Neutrophil (primary cell): Measurements from ENCODE around the gene NTNG1.

Experiments
- H3K27ac ChIP-seq: fragments of 200-600 bp; sonication (generic); 2 replicates; pipeline ENCODE4 v1.5.1; 2016; ENCODE audit warnings: mild to moderate bottlenecking, moderate library complexity
- H3K27me3 ChIP-seq: fragments of 200-600 bp; sonication (generic); 2 replicates; pipeline ENCODE4 v1.6.0; 2016; ENCODE audit warnings: mild to moderate bottlenecking
- H3K36me3 ChIP-seq: fragments of 200-600 bp; sonication (generic); 2 replicates; pipeline ENCODE4 v1.5.1; 2017
- H3K4me1 ChIP-seq, 2 experiments: fragments of 200-600 bp in 1 of 2; sonication (generic) in 1 of 2; 1 replicate in 1 of 2; 2 replicates in 1 of 2; pipeline versions ENCODE4 v1.5.1 to v1.6.1; 2013 to 2016; ENCODE audit warnings: low read depth in 1 of 2, low read length in 1 of 2, mild to moderate bottlenecking in 1 of 2, moderate library complexity in 1 of 2; ENCODE audit not compliant: control insufficient read depth in 1 of 2, insufficient read depth in 1 of 2
- H3K4me3 ChIP-seq, 2 experiments: fragments of 200-600 bp in 1 of 2; sonication (generic) in 1 of 2; 1 replicate in 1 of 2; 2 replicates in 1 of 2; pipeline ENCODE4 v1.5.1; 2013 to 2016; ENCODE audit warnings: low read depth in 1 of 2, low read length in 1 of 2, mild to moderate bottlenecking in 1 of 2, moderate library complexity in 1 of 2
- H3K9me3 ChIP-seq: fragments of 200-600 bp; sonication (generic); 2 replicates; pipeline ENCODE4 v1.5.1; 2016
- CTCF ChIP-seq: fragments of 200-600 bp; sonication (generic); IDR thresholded peaks from 2 replicates; pipeline ENCODE4 v1.5.1; 2016; ENCODE audit warnings: antibody characterized with exemption

Gene NTNG1

DNA sequence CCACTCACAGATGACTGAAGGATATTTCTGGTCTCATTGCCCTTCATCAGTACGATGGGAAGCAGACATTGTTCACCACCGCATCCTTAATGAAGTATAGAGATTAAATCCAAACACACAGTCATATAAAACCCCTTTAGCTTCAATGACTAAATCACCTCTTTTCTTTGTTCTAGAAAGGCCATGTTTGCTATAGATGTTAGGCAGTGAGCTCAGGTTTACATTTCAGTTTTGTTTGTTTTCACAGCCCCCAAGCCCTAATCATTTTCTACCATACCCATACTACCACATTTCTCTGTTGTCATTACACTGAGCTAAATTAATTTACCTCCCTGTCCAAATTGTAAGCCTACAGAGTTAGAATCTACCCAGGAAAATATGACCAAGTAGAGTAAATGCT is 385.1 kb downstream of the NTNG1 start:
- H3K27me3 ChIP-seq = no peaks in the 10 kb centered on the region
- H3K27ac ChIP-seq = no peak overlapping the region
- H3K36me3 ChIP-seq = no peaks in the 10 kb centered on the region
- TF ChIP-seq CTCF = no peak
- no peaks in the 10 kb centered on the region for H3K9me3 ChIP-seq
- no peak overlapping the region for H3K4me3 ChIP-seq
- no peaks in the 10 kb centered on the region for H3K4me1 ChIP-seq

GRCh38 chr1:107526524-107527198 is 385.8 kb downstream of the NTNG1 start:
- H3K36me3 ChIP-seq = no peaks in the 10 kb centered on the region
- no peaks in the 10 kb centered on the region for H3K9me3 ChIP-seq
- no peak overlapping the region for H3K4me3 ChIP-seq
- H3K4me1 ChIP-seq = no peaks in the 10 kb centered on the region
- TF ChIP-seq CTCF = no peak
- no peak overlapping the region for H3K27ac ChIP-seq
- H3K27me3 ChIP-seq = no peaks in the 10 kb centered on the region

DNA sequence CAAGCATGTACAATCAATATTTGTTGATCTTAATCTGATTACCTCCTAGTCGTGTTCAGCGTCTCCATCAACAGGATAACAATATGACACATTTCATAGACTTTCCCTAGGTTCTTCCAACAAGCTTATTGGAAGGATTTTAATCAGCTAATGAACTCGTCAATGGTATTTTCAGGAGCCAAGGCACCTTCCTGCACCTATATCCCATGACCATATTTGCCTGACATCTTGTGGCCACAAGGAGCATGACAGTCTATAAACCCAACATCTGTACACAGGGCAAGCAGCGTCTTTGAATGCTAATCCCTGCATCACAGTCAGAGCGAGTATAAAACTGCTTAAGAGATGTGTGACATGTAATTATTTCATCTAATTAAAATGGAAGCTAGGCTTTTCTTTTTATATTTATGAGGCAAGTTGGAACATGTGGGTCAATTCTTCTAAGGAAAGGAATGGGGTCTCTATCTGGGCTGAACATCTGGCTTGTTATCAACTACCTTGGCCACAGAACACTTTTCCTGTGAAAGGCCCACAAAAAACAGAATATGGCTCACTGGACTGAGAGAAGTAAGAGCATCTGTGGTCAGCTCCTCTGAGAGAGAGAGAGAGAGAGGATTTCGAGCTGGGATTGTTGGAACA is 388.8 kb downstream of the NTNG1 start:
- Histone ChIP-seq H3K27me3 (no peaks in the 10 kb centered on the region), H3K4me1 (no peaks in the 10 kb centered on the region), H3K36me3 (no peaks in the 10 kb centered on the region), H3K9me3 (no peaks in the 10 kb centered on the region), H3K27ac (no peak overlapping the region), H3K4me3 (no peak overlapping the region)
- TF ChIP-seq CTCF = no peak

DNA sequence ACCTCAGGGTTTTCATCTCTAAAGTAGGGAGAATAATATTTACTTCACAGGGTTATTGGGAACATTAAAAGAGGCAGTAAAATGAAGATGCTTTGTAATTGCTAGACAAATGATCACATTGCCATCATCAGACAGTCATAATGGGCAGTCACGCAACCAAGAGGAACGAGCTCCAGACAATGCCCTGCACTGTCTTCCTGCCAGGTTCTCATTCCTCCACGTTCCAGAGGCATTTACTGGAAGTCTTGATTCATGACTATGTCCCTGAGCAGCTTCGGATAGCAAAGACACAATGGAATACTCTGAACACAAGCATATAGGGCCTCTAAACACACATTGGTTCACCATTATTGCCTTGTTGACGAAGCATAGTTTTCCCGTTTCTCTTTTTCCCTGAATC is 389.7 kb downstream of the NTNG1 start:
- no peaks in the 10 kb centered on the region for H3K9me3 ChIP-seq
- no peaks in the 10 kb centered on the region for H3K4me1 ChIP-seq
- H3K4me3 ChIP-seq = no peak overlapping the region
- no peaks in the 10 kb centered on the region for H3K36me3 ChIP-seq
- no peak overlapping the region for H3K27ac ChIP-seq
- no peaks in the 10 kb centered on the region for H3K27me3 ChIP-seq
- no peak for TF ChIP-seq CTCF

DNA sequence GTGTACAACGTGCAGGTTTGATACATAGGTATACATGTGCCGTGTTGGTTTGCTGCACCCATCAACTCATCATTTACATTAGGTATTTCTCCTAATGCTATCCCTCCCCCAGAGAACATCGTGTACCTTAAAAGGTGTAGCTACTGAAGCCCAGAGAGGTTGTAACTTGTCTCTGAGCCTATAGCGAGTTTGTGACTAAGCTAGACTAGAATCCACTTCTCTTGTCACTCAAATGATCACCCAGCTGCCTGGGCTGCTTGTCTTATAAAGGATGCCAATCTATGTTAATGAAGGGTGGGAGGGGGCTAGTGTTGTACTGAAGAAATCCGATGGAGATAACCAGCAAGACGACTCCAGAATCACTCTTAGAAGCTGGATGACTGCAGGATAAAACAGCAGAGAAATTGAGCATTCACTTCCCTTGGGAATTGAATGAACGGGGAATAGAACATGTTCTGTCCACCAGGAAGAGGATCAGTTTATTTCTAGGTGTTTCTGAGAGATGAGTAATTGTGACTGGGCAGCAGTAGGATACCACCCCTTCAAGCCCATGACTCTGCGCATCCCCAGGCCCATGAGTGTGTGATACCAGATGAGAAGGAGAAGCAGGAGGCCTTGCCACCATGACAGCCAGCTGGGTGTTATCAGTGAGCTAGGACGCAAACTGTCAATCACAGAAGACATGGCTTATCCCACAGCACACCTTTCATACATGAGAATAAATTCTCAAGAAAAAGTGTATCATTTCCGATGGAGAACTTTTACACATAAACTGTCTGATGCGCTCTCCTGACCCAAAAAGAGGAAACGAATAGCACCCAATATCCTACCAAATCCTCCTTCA is 390.4 kb downstream of the NTNG1 start:
- Histone ChIP-seq H3K4me1 (no peaks in the 10 kb centered on the region), H3K27ac (no peak overlapping the region), H3K4me3 (no peak overlapping the region), H3K9me3 (no peaks in the 10 kb centered on the region), H3K27me3 (no peaks in the 10 kb centered on the region), H3K36me3 (no peaks in the 10 kb centered on the region)
- TF ChIP-seq CTCF = no peak
